ENCODE measurements around the gene LEFTY2. TPM values are rescaled to one million over a fixed set of nuclear protein-coding genes. Genes with fewer than 3 reads are reported as not detected.

Gene LEFTY2
- total RNA-seq, 1 donor from 2014 or later, result 0.74 TPM

- Mint-ChIP-seq H3K9me3 (no peaks in the 10 kb centered on the region), H3K4me3 (no peak overlapping the region), H3K4me1 (peaks cover 6% of the 10 kb centered on the region), H3K27ac (no peak overlapping the region), H3K36me3 (no peaks in the 10 kb centered on the region), H3K27me3 (ENCODE audit: low read depth) (peaks cover 27% of the 10 kb centered on the region)
- no peak for TF ChIP-seq CTCF (IDR thresholded peaks at IDR 0.05; ENCODE audit: unreplicated experiment)
- DNase-seq (ENCODE audit: low spot score in 2 of 2, unreplicated experiment in 2 of 2), result no peak
These were observed 5.1 kb upstream of the LEFTY2 start for GRCh38 chr1:225946082-225946620.

- Mint-ChIP-seq H3K27ac (no peak overlapping the region), H3K27me3 (ENCODE audit: low read depth) (peaks cover 22% of the 10 kb centered on the region), H3K4me1 (peaks cover 6% of the 10 kb centered on the region), H3K36me3 (no peaks in the 10 kb centered on the region), H3K9me3 (no peaks in the 10 kb centered on the region), H3K4me3 (no peak overlapping the region)
- TF ChIP-seq CTCF (IDR thresholded peaks at IDR 0.05; ENCODE audit: unreplicated experiment), result no peak
- DNase-seq (ENCODE audit: low spot score in 2 of 2, unreplicated experiment in 2 of 2), result no peak
These were observed 4.5 kb upstream of the LEFTY2 start for GRCh38 chr1:225945564-225945963.

GRCh38 chr1:225944951-225945350 is 3.9 kb upstream of the LEFTY2 start:
- Mint-ChIP-seq H3K27ac (no peak overlapping the region), H3K4me1 (peaks cover 6% of the 10 kb centered on the region), H3K27me3 (ENCODE audit: low read depth) (peaks cover 23% of the 10 kb centered on the region), H3K4me3 (no peak overlapping the region), H3K36me3 (no peaks in the 10 kb centered on the region), H3K9me3 (no peaks in the 10 kb centered on the region)
- no peak for TF ChIP-seq CTCF (IDR thresholded peaks at IDR 0.05; ENCODE audit: unreplicated experiment)
- no peak for DNase-seq (ENCODE audit: low spot score in 2 of 2, unreplicated experiment in 2 of 2)

- no peak overlapping the region for H3K4me3 Mint-ChIP-seq
- peaks cover 22% of the 10 kb centered on the region for H3K27me3 Mint-ChIP-seq (ENCODE audit: low read depth)
- TF ChIP-seq CTCF (IDR thresholded peaks at IDR 0.05; ENCODE audit: unreplicated experiment), result no peak
- no peaks in the 10 kb centered on the region for H3K9me3 Mint-ChIP-seq
- H3K36me3 Mint-ChIP-seq, result no peaks in the 10 kb centered on the region
- H3K27ac Mint-ChIP-seq, result no peak overlapping the region
- no peak for DNase-seq (ENCODE audit: low spot score in 2 of 2, unreplicated experiment in 2 of 2)
- peaks cover 6% of the 10 kb centered on the region for H3K4me1 Mint-ChIP-seq
These were observed 3.4 kb upstream of the LEFTY2 start for GRCh38 chr1:225944387-225944786.

- no peak overlapping the region for H3K27ac Mint-ChIP-seq
These were observed 2.6 kb upstream of the LEFTY2 start for GRCh38 chr1:225943582-225943981.

More at GRCh38 chr1:225943582-225943981, 2.6 kb upstream of the LEFTY2 start:
- H3K4me3 Mint-ChIP-seq, result no peak overlapping the region
- peaks cover 6% of the 10 kb centered on the region for H3K4me1 Mint-ChIP-seq
- H3K9me3 Mint-ChIP-seq, result no peaks in the 10 kb centered on the region
- peaks cover 15% of the 10 kb centered on the region for H3K27me3 Mint-ChIP-seq (ENCODE audit: low read depth)
- no peak for TF ChIP-seq CTCF (IDR thresholded peaks at IDR 0.05; ENCODE audit: unreplicated experiment)
- no peaks in the 10 kb centered on the region for H3K36me3 Mint-ChIP-seq
- DNase-seq (ENCODE audit: low spot score in 2 of 2, unreplicated experiment in 2 of 2), result no peak

Data from mesothelial cell of epicardium (in vitro differentiated cells).